Upper lobe of left lung (tissue), 4 donors: ENCODE measurements around the gene PABPC4L.

Source experiments
- CTCF ChIP-seq, 6 experiments: fragments of 450-650 bp in 4 of 6; fragments of 200-600 bp in 2 of 6; sonication (generic) in 2 of 6; IDR thresholded peaks; one replicate each; pipeline ENCODE4 v1.5.1; 2016 to 2019; ENCODE audit warnings: antibody characterized with exemption in 6 of 6
- EP300 ChIP-seq, 4 donors: sonication (generic); formaldehyde crosslinking; IDR thresholded peaks; one replicate each; pipeline ENCODE4 v1.5.1; 2017; ENCODE audit warnings: antibody characterized with exemption in 4 of 4, control low read depth in 2 of 4
- POLR2A ChIP-seq, 4 donors: fragments of 450-650 bp; IDR thresholded peaks; one replicate each; pipeline ENCODE4 v1.5.1; 2016 to 2017; ENCODE audit warnings: antibody characterized with exemption in 4 of 4, mild to moderate bottlenecking in 2 of 4
- POLR2AphosphoS5 ChIP-seq, 2 donors: sonication (generic); formaldehyde crosslinking; IDR thresholded peaks; one replicate each; pipeline ENCODE4 v1.5.1; 2017; ENCODE audit warnings: antibody characterized with exemption in 2 of 2

GRCh38 chr4:134160211-134160610, 41.4 kb downstream of the PABPC4L start:
- no peak for TF ChIP-seq POLR2A (IDR thresholded peaks at IDR 0.05)
- no peak for TF ChIP-seq EP300 (IDR thresholded peaks at IDR 0.05)
- TF ChIP-seq CTCF (IDR thresholded peaks at IDR 0.05), result no peak
- no peak for TF ChIP-seq POLR2AphosphoS5 (IDR thresholded peaks at IDR 0.05)
